ENCODE results near the gene CD79A.

DNA sequence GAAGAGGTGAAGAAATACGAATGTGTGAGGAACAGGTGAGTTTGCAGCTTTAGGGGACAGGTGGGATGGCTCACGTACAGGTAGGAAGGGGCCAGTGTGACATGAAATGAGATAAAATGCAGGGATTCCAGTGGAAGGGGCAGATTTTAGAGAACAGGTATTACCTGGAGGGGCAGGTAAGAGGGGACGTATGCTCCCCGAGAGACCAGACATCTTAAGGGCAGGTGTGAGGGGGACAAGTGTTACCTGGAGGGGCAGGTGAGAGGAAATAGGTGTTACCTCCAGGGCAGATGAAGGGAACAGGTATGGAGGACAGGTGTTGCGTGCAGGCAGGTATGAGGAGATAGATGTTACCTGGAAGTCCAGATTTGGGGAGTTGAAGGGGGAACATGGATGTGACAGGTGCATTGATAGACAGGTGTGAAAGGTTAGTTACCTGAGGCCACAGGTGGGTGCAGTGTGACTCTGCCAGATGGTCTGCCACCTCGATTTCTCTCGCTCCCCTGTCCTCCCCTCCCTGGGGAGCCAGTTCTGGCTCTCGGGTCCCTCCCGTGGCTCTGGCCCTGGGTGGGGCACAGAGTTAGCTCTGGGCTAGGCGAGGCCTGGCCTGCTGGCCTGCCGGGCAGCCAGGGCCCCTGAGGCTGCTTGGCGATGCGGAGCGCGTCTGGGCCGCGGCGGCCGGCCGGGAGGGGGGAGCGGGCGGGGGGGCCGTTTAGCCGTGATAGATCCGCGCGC, 49.1 kb downstream of the CD79A start:
- TF ChIP-seq, protein P1, sequence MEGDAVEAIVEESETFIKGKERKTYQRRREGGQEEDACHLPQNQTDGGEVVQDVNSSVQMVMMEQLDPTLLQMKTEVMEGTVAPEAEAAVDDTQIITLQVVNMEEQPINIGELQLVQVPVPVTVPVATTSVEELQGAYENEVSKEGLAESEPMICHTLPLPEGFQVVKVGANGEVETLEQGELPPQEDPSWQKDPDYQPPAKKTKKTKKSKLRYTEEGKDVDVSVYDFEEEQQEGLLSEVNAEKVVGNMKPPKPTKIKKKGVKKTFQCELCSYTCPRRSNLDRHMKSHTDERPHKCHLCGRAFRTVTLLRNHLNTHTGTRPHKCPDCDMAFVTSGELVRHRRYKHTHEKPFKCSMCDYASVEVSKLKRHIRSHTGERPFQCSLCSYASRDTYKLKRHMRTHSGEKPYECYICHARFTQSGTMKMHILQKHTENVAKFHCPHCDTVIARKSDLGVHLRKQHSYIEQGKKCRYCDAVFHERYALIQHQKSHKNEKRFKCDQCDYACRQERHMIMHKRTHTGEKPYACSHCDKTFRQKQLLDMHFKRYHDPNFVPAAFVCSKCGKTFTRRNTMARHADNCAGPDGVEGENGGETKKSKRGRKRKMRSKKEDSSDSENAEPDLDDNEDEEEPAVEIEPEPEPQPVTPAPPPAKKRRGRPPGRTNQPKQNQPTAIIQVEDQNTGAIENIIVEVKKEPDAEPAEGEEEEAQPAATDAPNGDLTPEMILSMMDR (conservative IDR thresholded peaks at IDR 0.05 in 1 of 2, IDR thresholded peaks at IDR 0.05 in 1 of 2; ENCODE audit: low read depth in 1 of 2, low read length in 2 of 2): no peak
- TF ChIP-seq EZH2 (IDR thresholded peaks at IDR 0.05; ENCODE audit: low read length, missing control alignments): no peak
